Natural killer cell (primary cell): Measurements from ENCODE around the gene LMAN1. TPM values are rescaled to one million over a fixed set of nuclear protein-coding genes. Genes with fewer than 3 reads are reported as not detected.

Experiments
- ATAC-seq, 3 donors: fragments of 150-1000 bp in 2 of 3; fragments of 200-7000 bp in 1 of 3; cut with Tn5 transposase; 1 replicate in 1 of 3; 2 replicates in 2 of 3; pipeline ENCODE4 v1.10.0; 2021; ENCODE audit warnings: mild to moderate bottlenecking in 2 of 3, moderate library complexity in 2 of 3
- DNase-seq, 2 donors: peaks; one replicate each; pipeline versions ENCODE4 v3.0.0 to v3.0.0-alpha.2; 2013 to 2021; ENCODE audit warnings: mixed read lengths in 1 of 2
- H3K27ac ChIP-seq: one replicate; pipeline ENCODE4 v1.5.1; 2013; ENCODE audit warnings: mild to moderate bottlenecking, low read length
- H3K27me3 ChIP-seq: one replicate; pipeline ENCODE4 v1.6.1; 2013; ENCODE audit warnings: low read length; ENCODE audit not compliant: control insufficient read depth, insufficient read depth
- H3K36me3 ChIP-seq: one replicate; pipeline ENCODE4 v1.6.1; 2013; ENCODE audit warnings: low read length; ENCODE audit not compliant: control insufficient read depth, insufficient read depth
- H3K4me1 ChIP-seq: one replicate; pipeline ENCODE4 v1.6.1; 2013; ENCODE audit warnings: low read length; ENCODE audit not compliant: control insufficient read depth, insufficient read depth
- H3K4me3 ChIP-seq: one replicate; pipeline ENCODE4 v1.5.1; 2013; ENCODE audit warnings: low read length
- H3K9me3 ChIP-seq: one replicate; pipeline ENCODE4 v1.6.1; 2013; ENCODE audit warnings: low read length; ENCODE audit not compliant: control insufficient read depth, insufficient read depth
- H3K27ac Mint-ChIP-seq, 2 donors: one replicate each; pipeline ENCODE4 v1.8.0; 2022; ENCODE audit warnings: mild to moderate bottlenecking in 2 of 2, mixed read lengths in 2 of 2, moderate library complexity in 1 of 2
- H3K27me3 Mint-ChIP-seq, 2 donors: one replicate each; pipeline ENCODE4 v1.8.0; 2022; ENCODE audit warnings: low read depth in 2 of 2, mixed read lengths in 2 of 2
- H3K36me3 Mint-ChIP-seq: one replicate; pipeline ENCODE4 v1.8.0; 2022; ENCODE audit warnings: mixed read lengths
- H3K4me1 Mint-ChIP-seq, 2 donors: one replicate each; pipeline ENCODE4 v1.8.0; 2022; ENCODE audit warnings: mixed read lengths in 2 of 2
- H3K4me3 Mint-ChIP-seq: one replicate; pipeline ENCODE4 v1.8.0; 2022; ENCODE audit warnings: mild to moderate bottlenecking, moderate library complexity, mixed read lengths
- H3K9me3 Mint-ChIP-seq, 2 donors: one replicate each; pipeline ENCODE4 v1.8.0; 2022; ENCODE audit warnings: mixed read lengths in 2 of 2
- CTCF ChIP-seq: fragments of 200-600 bp; IDR thresholded peaks from one replicate; pipeline ENCODE4 v1.8.0; 2022; ENCODE audit warnings: antibody characterized with exemption
- WGBS: methylation state at CpG from one replicate; pipeline ENCODE4 v1.1.7; 2013; ENCODE audit warnings: missing lambda C conversion rate; ENCODE audit not compliant: insufficient coverage; 5-methylcytosine and 5-hydroxymethylcytosine counted together
- intact Hi-C: fragments of 100-400 bp; cut with micrococcal nuclease; formaldehyde crosslinking; loops from one replicate; pipeline ENCODE4 v1.14.2; 2022
- total RNA-seq, 4 donors: library from RNA; stranded (reverse); fragments of 120-200 nt in 1 of 4; gene quantifications; one replicate each; pipeline versions ENCODE4 v1.2.3 to v1.2.4, GENCODE V29; 2013 to 2022

LMAN1 gene
- total RNA-seq, 3 donors from 2014 or later (not counting 1 experiment from before 2014, with no cell fraction given), result 50.1 to 58.3 (median 57.6) TPM

GRCh38 chr18:59325965-59326364 is 33.1 kb downstream of the LMAN1 start:
- Mint-ChIP-seq H3K9me3 (peaks cover 0 to 2% of the 10 kb centered on the region in 2 donors), H3K27me3 (peaks cover under 1 to 10% of the 10 kb centered on the region in 2 donors), H3K27ac (no peak overlapping the region), H3K4me1 (no peaks in the 10 kb centered on the region), H3K36me3 (peaks cover 31% of the 10 kb centered on the region), H3K4me3 (no peak overlapping the region)
- H3K36me3 ChIP-seq, result peaks cover 36% of the 10 kb centered on the region
- H3K27me3 ChIP-seq, result no peaks in the 10 kb centered on the region
- WGBS, result 88% methylated on average over 1 of the region's 1 CpG
- no peak for ATAC-seq
- H3K27ac ChIP-seq, result no peak overlapping the region
- H3K4me1 ChIP-seq, result no peaks in the 10 kb centered on the region
- no peak for DNase-seq
- no peaks in the 10 kb centered on the region for H3K9me3 ChIP-seq
- intact Hi-C loops, result no loop called here
- TF ChIP-seq CTCF, result no peak
- no peak overlapping the region for H3K4me3 ChIP-seq

- Mint-ChIP-seq H3K27me3 (peaks cover 8 to 17% of the 10 kb centered on the region in 2 donors), H3K27ac (no peak overlapping the region), H3K4me1 (no peaks in the 10 kb centered on the region), H3K36me3 (peaks cover 31% of the 10 kb centered on the region), H3K4me3 (no peak overlapping the region), H3K9me3 (peaks cover 0 to 2% of the 10 kb centered on the region in 2 donors)
- Histone ChIP-seq H3K27me3 (no peaks in the 10 kb centered on the region), H3K27ac (no peak overlapping the region), H3K4me3 (no peak overlapping the region), H3K36me3 (peaks cover 24% of the 10 kb centered on the region), H3K4me1 (no peaks in the 10 kb centered on the region), H3K9me3 (no peaks in the 10 kb centered on the region)
- no peak for DNase-seq
- ATAC-seq, result no peak
- intact Hi-C loops, result no loop called here
- WGBS, result 95% methylated on average over 3 of the region's 4 CpGs
- no peak for TF ChIP-seq CTCF
These were observed 34.5 kb downstream of the LMAN1 start for GRCh38 chr18:59324623-59324971.

- WGBS, result over 99% methylated on average over 5 of the region's 7 CpGs
- no peak for ATAC-seq
- no peak for TF ChIP-seq CTCF
- Histone ChIP-seq H3K4me3 (no peak overlapping the region), H3K27me3 (no peaks in the 10 kb centered on the region), H3K4me1 (no peaks in the 10 kb centered on the region), H3K36me3 (peaks cover 19% of the 10 kb centered on the region), H3K27ac (no peak overlapping the region), H3K9me3 (no peaks in the 10 kb centered on the region)
- no peak for DNase-seq
- peaks cover 27% of the 10 kb centered on the region for H3K36me3 Mint-ChIP-seq
- peaks cover 0 to 2% of the 10 kb centered on the region in 2 donors for H3K9me3 Mint-ChIP-seq
- peaks cover 8 to 23% of the 10 kb centered on the region in 2 donors for H3K27me3 Mint-ChIP-seq
- no peak overlapping the region for H3K4me3 Mint-ChIP-seq
- no peaks in the 10 kb centered on the region for H3K4me1 Mint-ChIP-seq
- intact Hi-C loops, result no loop called here
- H3K27ac Mint-ChIP-seq, result no peak overlapping the region
These were observed 35.0 kb downstream of the LMAN1 start for GRCh38 chr18:59323931-59324622.
